Mesenteric fat pad (tissue), 1 donor: ENCODE measurements around the gene SYT1. TPM values are rescaled to one million over a fixed set of nuclear protein-coding genes. Genes with fewer than 3 reads are reported as not detected.

Experiments used
- DNase-seq: peaks from one replicate; pipeline ENCODE4 v3.0.0-alpha.2; 2020; ENCODE audit warnings: low spot score
- total RNA-seq: library from RNA; stranded (reverse); fragmentation: NEBNext Ultra II Directional; extraction: Animal tissue kit (Norgen Biotek cat#: 25700); gene quantifications from one replicate; pipeline ENCODE4 v1.2.1, GENCODE V29; 2021
- donor health status: DM: yes; HTN: yes; CAD: no.

Gene SYT1
- total RNA-seq, 1 donor from 2014 or later = 0.87 TPM

GRCh38 chr12:79127271-79127751, 262.7 kb downstream of the SYT1 start:
- no peak for DNase-seq

GRCh38 chr12:79128956-79129355, 264.4 kb downstream of the SYT1 start:
- DNase-seq = no peak

DNA sequence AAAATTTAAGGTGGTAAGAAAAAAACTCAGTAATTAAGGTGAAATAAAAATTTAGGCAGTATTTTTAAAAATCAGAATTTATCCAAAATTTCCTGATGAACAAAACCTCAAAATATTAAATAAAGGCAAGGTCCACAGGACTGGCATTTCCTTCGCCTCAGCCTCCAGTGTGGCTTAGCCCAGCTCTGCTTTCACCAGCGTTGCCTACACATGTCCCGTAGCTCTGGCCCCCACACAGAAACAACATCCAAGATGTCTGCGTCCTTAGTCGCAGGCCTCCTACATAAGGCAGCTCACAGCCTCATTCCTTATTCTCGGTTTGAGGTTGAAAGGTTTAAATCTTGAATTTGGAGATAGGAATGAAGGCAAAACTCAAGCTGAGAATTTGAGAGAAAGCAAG, 274.3 kb downstream of the SYT1 start:
- no peak for DNase-seq

GRCh38 chr12:79140711-79141110, 276.1 kb downstream of the SYT1 start:
- no peak for DNase-seq

GRCh38 chr12:79141776-79142175, 277.2 kb downstream of the SYT1 start:
- no peak for DNase-seq

GRCh38 chr12:79143803-79144202, 279.2 kb downstream of the SYT1 start:
- DNase-seq = no peak

- no peak for DNase-seq
These were observed 287.4 kb downstream of the SYT1 start for GRCh38 chr12:79151956-79152355.

- DNase-seq = no peak
These were observed 291.1 kb downstream of the SYT1 start for GRCh38 chr12:79155683-79156082.

GRCh38 chr12:79156846-79157463, 292.4 kb downstream of the SYT1 start:
- DNase-seq = no peak

DNA sequence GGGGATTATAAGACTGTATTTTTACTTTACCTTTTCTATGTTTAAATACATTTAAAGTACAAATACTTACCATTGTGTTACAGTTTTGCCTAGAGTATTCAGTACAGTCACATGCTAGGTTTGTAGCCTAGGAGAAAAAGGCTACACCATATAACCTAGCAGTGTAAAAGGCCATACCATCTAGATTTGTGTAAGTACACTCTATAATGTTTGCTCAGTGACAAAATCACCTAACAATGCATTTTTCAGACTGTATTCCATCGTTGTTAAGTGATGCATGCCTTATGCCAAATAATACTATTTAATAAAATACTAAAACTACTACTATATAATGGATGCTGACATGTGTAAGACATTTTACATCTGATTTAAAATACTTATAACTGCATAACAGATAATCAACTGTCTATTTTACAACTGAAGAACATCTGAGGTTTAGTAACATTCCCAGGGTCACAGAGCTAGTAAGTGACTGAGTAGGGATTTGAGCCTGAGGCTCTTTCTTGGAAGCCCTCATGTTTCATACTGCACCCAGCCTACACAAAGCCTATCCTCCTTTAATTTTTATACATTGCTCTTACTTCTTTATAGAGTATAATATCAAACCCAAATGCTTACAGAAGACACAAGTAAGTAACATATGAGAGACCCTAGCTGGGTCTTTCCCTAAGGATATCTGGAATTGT, 296.8 kb downstream of the SYT1 start:
- DNase-seq = no peak

- no peak for DNase-seq
These were observed 297.7 kb downstream of the SYT1 start for GRCh38 chr12:79162147-79162772.

DNA sequence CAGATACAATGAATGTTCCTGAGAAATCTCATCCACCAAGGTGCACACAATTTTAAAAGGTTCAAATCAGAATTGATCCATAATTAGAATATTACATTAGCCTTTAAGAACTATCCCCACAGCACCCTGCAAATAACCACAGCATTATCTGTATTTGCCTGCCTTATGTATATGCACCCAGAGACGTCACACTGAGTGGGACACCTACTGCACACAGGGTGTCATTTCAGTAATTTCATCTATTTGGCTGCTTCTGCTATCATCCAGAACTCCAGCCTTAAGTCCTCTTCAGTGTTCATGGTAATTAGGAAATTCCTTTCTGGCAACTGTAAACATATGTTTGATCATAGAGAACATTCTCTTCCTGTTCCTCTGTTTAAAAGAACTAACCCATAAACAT, 298.4 kb downstream of the SYT1 start:
- no peak for DNase-seq

- DNase-seq = no peak
These were observed 300.3 kb downstream of the SYT1 start for GRCh38 chr12:79164890-79165289.

DNA sequence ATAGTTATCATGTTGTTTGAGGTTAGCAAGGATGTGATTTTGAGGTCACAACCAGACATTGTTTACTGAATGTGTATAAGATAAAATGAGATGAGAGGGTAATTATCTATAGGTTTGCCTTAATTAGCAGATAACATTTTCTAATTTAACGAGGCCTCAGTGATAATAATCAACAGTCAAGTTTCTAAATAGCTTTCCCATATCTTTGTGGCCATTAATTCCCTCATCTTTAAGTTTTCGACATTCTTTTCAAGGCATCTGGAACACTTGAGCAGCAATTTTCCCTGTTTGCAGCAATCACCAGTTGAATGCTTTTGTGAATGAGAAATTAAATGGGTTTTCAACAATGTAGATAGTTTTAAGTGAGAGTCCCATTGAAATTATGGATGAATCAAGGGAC, 304.1 kb downstream of the SYT1 start:
- DNase-seq = no peak

DNA sequence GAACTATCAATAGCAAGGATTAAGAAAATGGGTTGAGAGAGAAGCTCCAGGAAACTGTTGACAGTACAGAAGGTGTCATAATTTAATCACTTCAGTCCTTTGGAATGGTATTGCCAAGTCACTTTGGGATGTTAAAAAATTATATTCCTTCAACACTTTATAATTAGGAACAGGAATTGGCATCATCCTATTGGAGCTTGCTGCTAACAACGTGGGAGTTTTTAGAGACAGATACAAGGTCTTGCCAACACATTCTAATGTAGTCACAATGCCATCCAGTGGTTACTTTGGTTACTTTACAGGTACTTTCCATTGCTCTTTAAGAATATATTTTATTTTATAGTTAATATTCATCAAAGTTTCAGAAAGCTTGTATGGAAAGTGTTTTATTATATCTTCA, 310.1 kb downstream of the SYT1 start:
- DNase-seq = no peak

DNA sequence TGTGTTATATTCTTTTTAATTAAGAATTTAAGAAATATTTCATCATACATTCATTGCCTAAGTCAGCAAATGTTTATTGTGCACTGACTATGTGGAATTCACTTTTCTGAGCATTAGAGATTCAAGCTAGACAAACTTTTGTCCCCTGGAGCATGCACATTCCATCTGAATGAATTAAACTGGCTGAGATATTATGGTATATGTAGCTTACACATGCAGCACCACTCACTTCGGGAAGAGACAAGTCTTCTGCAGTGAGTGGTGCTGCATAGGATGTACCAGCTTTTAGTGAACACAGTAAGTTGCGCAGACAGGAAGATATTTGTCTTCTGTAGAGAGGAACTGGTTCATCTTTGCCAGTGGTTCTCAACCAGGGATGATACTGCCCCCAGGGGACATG, 318.4 kb downstream of the SYT1 start:
- DNase-seq = no peak

DNA sequence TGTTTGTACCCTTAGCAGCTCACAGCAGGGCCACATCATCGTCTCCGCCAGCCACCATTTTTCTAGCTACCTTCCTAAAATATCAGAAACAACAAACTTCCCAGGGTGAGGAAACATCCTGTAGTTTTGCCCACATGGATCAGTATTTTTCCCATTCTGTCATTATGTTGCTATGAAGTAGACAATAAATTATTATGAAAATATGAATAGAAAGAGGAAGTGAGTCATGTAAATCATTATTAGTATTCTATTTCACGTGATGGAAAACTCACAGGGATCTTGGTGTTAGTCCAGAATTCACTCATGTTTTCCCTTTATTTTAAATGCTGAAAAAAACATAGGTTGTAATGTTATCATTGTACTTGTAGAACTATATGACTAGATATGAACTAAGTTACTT, 319.4 kb downstream of the SYT1 start:
- DNase-seq = no peak

- DNase-seq = no peak
These were observed 321.9 kb downstream of the SYT1 start for GRCh38 chr12:79186506-79186905.

DNA sequence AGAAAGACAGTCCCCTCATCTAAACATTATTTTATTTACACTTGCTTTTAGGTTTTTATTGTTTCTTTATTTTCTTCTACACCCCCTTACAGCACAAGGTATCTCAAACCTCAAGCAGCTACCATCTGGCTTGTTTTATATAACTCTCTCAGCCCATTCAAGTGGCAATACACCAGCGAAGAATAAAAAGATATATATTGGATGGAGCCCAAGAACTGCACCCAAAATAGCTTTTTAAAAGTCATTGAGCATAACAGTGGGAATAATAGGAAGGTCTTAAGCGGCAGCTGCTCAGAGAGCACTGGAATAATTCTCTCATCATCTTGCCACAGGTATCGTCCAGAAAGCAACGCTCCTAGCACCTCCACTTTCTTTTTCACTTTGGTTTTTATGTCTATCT, 322.5 kb downstream of the SYT1 start:
- no peak for DNase-seq

GRCh38 chr12:79191391-79191790, 326.8 kb downstream of the SYT1 start:
- no peak for DNase-seq

- DNase-seq = no peak
These were observed 330.0 kb downstream of the SYT1 start for GRCh38 chr12:79194595-79194994.

DNA sequence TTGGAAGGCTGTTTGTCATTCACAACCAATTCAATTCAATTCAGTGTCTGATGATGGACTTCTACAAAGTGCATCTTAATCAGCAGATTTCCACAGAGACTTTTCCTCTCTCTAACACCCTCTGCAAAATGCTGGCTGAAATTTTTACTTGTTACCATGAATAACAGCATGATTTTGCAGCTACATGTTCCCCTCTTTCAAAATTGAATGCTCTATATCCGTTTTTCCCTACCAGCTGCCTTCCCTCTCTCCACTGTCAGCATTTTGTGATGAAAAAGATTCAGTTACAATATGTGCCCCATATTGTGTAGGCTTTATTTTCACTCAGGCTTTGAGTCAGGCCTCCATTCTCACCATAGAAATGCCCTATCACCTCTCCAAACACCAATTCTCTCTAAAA, 334.6 kb downstream of the SYT1 start:
- DNase-seq = no peak

GRCh38 chr12:79200176-79200575, 335.6 kb downstream of the SYT1 start:
- DNase-seq = no peak
